ENCODE results near the gene KCNJ1.
A peak's percentile ranks its signal among the peaks of the same experiment; 100 is the strongest.

The KCNJ1 gene

GRCh38 chr11:128901653-128902514, 34.8 kb upstream of the KCNJ1 start:
- no peak for DNase-seq (ENCODE audit: low read depth)

GRCh38 chr11:128900468-128900867, 33.4 kb upstream of the KCNJ1 start:
- DNase-seq (ENCODE audit: low read depth): no peak

- DNase-seq (ENCODE audit: low read depth): peak; percentile 44
Measured at GRCh38 chr11:128898580-128899344, 31.7 kb upstream of the KCNJ1 start.

- no peak for DNase-seq (ENCODE audit: low read depth)
Measured at GRCh38 chr11:128897826-128898225, 30.7 kb upstream of the KCNJ1 start.

- no peak for DNase-seq (ENCODE audit: low read depth)
Measured at GRCh38 chr11:128896356-128896755, 29.3 kb upstream of the KCNJ1 start.

- no peak for DNase-seq (ENCODE audit: low read depth)
Measured at GRCh38 chr11:128895526-128895925, 28.4 kb upstream of the KCNJ1 start.

GRCh38 chr11:128894685-128895084, 27.6 kb upstream of the KCNJ1 start:
- peak; percentile 11 for DNase-seq (ENCODE audit: low read depth)

- no peak for DNase-seq (ENCODE audit: low read depth)
Measured at GRCh38 chr11:128894286-128894681, 27.2 kb upstream of the KCNJ1 start.

GRCh38 chr11:128893578-128894285, 26.6 kb upstream of the KCNJ1 start:
- no peak for DNase-seq (ENCODE audit: low read depth)

- peak; percentile 49 for DNase-seq (ENCODE audit: low read depth)
Measured at GRCh38 chr11:128892866-128893565, 25.9 kb upstream of the KCNJ1 start.

- no peak for DNase-seq (ENCODE audit: low read depth)
Measured at GRCh38 chr11:128891913-128892398, 24.9 kb upstream of the KCNJ1 start.

GRCh38 chr11:128890543-128891368, 23.7 kb upstream of the KCNJ1 start, which contains the start of gene KCNJ5:
KCNJ5 (plus strand) TSS chr11:128891356; CDS start chr11:128911274, 19,918 bp downstream.
- peak; percentile 10 for DNase-seq (ENCODE audit: low read depth)

- no peak for DNase-seq (ENCODE audit: low read depth)
Measured at GRCh38 chr11:128890216-128890542, 23.1 kb upstream of the KCNJ1 start.

GRCh38 chr11:128889657-128890213, 22.6 kb upstream of the KCNJ1 start:
- no peak for DNase-seq (ENCODE audit: low read depth)

GRCh38 chr11:128888034-128888985, 21.2 kb upstream of the KCNJ1 start:
- no peak for DNase-seq (ENCODE audit: low read depth)

GRCh38 chr11:128886406-128887124, 19.5 kb upstream of the KCNJ1 start:
- DNase-seq (ENCODE audit: low read depth): no peak

- peak; percentile 57 for DNase-seq (ENCODE audit: low read depth)
Measured at GRCh38 chr11:128884703-128885338, 17.7 kb upstream of the KCNJ1 start.

- DNase-seq (ENCODE audit: low read depth): no peak
Measured at GRCh38 chr11:128884054-128884453, 17.0 kb upstream of the KCNJ1 start.

Data from amniotic epithelial cell (primary cell).